Chondrocyte (in vitro differentiated cells): ENCODE data around the gene RAI1. TPM values are rescaled to one million over a fixed set of nuclear protein-coding genes. Genes with fewer than 3 reads are reported as not detected.

Experiments used
- DNase-seq: peaks from one replicate; pipeline ENCODE4 v3.0.0; 2021; ENCODE audit warnings: mixed read lengths, low spot score
- H3K27ac Mint-ChIP-seq: one replicate; pipeline ENCODE4 v1.8.0; 2021; ENCODE audit warnings: mild to moderate bottlenecking, moderate library complexity, mixed read lengths; ENCODE audit not compliant: unreplicated experiment
- H3K27me3 Mint-ChIP-seq: 2 replicates; pipeline ENCODE4 v1.8.0; 2021; ENCODE audit warnings: low read depth, mixed read lengths
- H3K36me3 Mint-ChIP-seq: 2 replicates; pipeline ENCODE4 v1.8.0; 2021; ENCODE audit warnings: low read depth, mixed read lengths
- H3K4me1 Mint-ChIP-seq: 2 replicates; pipeline ENCODE4 v1.8.0; 2021; ENCODE audit warnings: low read depth, mild to moderate bottlenecking, mixed read lengths
- H3K4me3 Mint-ChIP-seq: one replicate; pipeline ENCODE4 v1.8.0; 2021; ENCODE audit warnings: mild to moderate bottlenecking, moderate library complexity, mixed read lengths; ENCODE audit not compliant: unreplicated experiment
- H3K9me3 Mint-ChIP-seq: 2 replicates; pipeline ENCODE4 v1.8.0; 2021; ENCODE audit warnings: low read depth, mixed read lengths
- CTCF ChIP-seq: fragments of 200-600 bp; sonication (generic); IDR thresholded peaks from 2 replicates; pipeline ENCODE4 v1.5.0; 2021; ENCODE audit warnings: antibody characterized with exemption, mild to moderate bottlenecking, moderate library complexity
- total RNA-seq: library from RNA; stranded (reverse); gene quantifications from 3 replicates; pipeline ENCODE4 v1.2.1, GENCODE V29; 2021

The RAI1 gene
- total RNA-seq, 1 donor from 2014 or later: 28.7 TPM

- H3K4me3 Mint-ChIP-seq: peak overlapping the region; percentile 15
Measured at GRCh38 chr17:17840751-17841591, 159.7 kb downstream of the RAI1 start.

DNA sequence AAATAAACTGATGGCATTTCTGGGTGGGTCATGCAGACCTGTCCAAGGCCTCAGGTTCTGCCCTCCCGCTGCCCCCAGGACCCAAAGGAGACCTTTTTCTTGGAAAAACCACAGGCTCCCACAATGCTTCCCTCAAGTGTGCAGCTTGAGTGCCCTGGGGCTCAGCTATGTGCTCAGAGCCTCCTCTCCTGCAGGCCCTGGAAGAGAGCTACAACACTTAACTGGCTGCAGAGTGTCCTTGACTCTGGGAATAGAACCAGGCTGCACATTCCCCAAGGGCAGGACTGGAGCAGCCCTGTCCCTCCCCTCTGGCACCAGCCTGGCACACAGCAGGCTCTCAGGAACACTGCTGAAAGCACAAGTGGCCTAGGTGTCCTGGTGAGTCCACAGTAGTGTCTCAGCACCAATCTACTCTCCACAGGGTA is 160.4 kb downstream of the RAI1 start:
- Mint-ChIP-seq H3K36me3 (no peaks in the 10 kb centered on the region), H3K9me3 (no peaks in the 10 kb centered on the region), H3K27me3 (no peaks in the 10 kb centered on the region), H3K4me3 (no peak overlapping the region), H3K4me1 (peaks cover 41% of the 10 kb centered on the region), H3K27ac (peak overlapping the region; percentile 87)
- no peak for TF ChIP-seq CTCF
- DNase-seq: no peak

More at GRCh38 chr17:17840751-17841591, 159.7 kb downstream of the RAI1 start:
- Mint-ChIP-seq H3K9me3 (no peaks in the 10 kb centered on the region), H3K27ac (peak overlapping the region; percentile 87), H3K27me3 (no peaks in the 10 kb centered on the region), H3K4me1 (peaks cover 43% of the 10 kb centered on the region), H3K36me3 (no peaks in the 10 kb centered on the region)
- no peak for TF ChIP-seq CTCF
- DNase-seq: no peak

- H3K27ac Mint-ChIP-seq: no peak overlapping the region
- no peak overlapping the region for H3K4me3 Mint-ChIP-seq
- peaks cover 37% of the 10 kb centered on the region for H3K4me1 Mint-ChIP-seq
- H3K27me3 Mint-ChIP-seq: no peaks in the 10 kb centered on the region
- no peak for TF ChIP-seq CTCF
- H3K9me3 Mint-ChIP-seq: no peaks in the 10 kb centered on the region
- no peak for DNase-seq
- H3K36me3 Mint-ChIP-seq: peaks cover 6% of the 10 kb centered on the region
Measured at GRCh38 chr17:17842111-17842876, 161.0 kb downstream of the RAI1 start.

GRCh38 chr17:17843096-17843495 is 161.8 kb downstream of the RAI1 start:
- Mint-ChIP-seq H3K4me3 (no peak overlapping the region), H3K9me3 (no peaks in the 10 kb centered on the region), H3K27me3 (no peaks in the 10 kb centered on the region), H3K27ac (no peak overlapping the region), H3K4me1 (peaks cover 29% of the 10 kb centered on the region), H3K36me3 (peaks cover 8% of the 10 kb centered on the region)
- no peak for DNase-seq
- TF ChIP-seq CTCF: no peak

GRCh38 chr17:17844079-17844478 is 162.8 kb downstream of the RAI1 start:
- Mint-ChIP-seq H3K9me3 (no peaks in the 10 kb centered on the region), H3K4me3 (no peak overlapping the region), H3K4me1 (peaks cover 22% of the 10 kb centered on the region), H3K27me3 (no peaks in the 10 kb centered on the region), H3K36me3 (peaks cover 8% of the 10 kb centered on the region), H3K27ac (no peak overlapping the region)
- DNase-seq: no peak
- TF ChIP-seq CTCF: no peak
